SJCRH30 (cell line): ENCODE results near the gene GNPAT. TPM values are rescaled to one million over a fixed set of nuclear protein-coding genes. Genes with fewer than 3 reads are reported as not detected.

ENCODE experiments used
- DNase-seq, 2 experiments: peaks; one replicate each; pipeline ENCODE4 v3.0.0-alpha.2; 2015 to 2020
- H3K27ac ChIP-seq: fragments of 250-450 bp; sonication (Bioruptor Pico); 2 replicates; pipeline ENCODE4 v1.5.1; 2020; ENCODE audit warnings: mild to moderate bottlenecking, moderate library complexity
- H3K27me3 ChIP-seq: fragments of 250-450 bp; sonication (Bioruptor Pico); 2 replicates; pipeline ENCODE4 v1.5.1; 2020; ENCODE audit warnings: mild to moderate bottlenecking, moderate library complexity
- H3K36me3 ChIP-seq: fragments of 250-450 bp; sonication (Bioruptor Pico); 2 replicates; pipeline ENCODE4 v1.5.1; 2020; ENCODE audit warnings: mild to moderate bottlenecking, moderate library complexity
- H3K4me1 ChIP-seq: fragments of 250-450 bp; sonication (Bioruptor Pico); 2 replicates; pipeline ENCODE4 v1.5.1; 2020; ENCODE audit warnings: mild to moderate bottlenecking, moderate library complexity
- H3K4me3 ChIP-seq: fragments of 250-450 bp; sonication (Bioruptor Pico); 2 replicates; pipeline ENCODE4 v1.5.1; 2020; ENCODE audit warnings: mild to moderate bottlenecking, moderate library complexity
- H3K9me3 ChIP-seq: fragments of 250-450 bp; sonication (Bioruptor Pico); replicated peaks from 2 replicates; pipeline ENCODE4 v1.5.1; 2020; ENCODE audit warnings: mild to moderate bottlenecking, moderate library complexity
- total RNA-seq: library from RNA; depleted of rRNA; stranded (reverse); fragments of >200 nt; shearing (Covaris generic); gene quantifications from 2 replicates; pipeline ENCODE4 v1.2.3, GENCODE V29; 2014; rRNA removed

Gene GNPAT
- total RNA-seq, result 88.5 and 90.8 TPM in 2 replicates

DNA sequence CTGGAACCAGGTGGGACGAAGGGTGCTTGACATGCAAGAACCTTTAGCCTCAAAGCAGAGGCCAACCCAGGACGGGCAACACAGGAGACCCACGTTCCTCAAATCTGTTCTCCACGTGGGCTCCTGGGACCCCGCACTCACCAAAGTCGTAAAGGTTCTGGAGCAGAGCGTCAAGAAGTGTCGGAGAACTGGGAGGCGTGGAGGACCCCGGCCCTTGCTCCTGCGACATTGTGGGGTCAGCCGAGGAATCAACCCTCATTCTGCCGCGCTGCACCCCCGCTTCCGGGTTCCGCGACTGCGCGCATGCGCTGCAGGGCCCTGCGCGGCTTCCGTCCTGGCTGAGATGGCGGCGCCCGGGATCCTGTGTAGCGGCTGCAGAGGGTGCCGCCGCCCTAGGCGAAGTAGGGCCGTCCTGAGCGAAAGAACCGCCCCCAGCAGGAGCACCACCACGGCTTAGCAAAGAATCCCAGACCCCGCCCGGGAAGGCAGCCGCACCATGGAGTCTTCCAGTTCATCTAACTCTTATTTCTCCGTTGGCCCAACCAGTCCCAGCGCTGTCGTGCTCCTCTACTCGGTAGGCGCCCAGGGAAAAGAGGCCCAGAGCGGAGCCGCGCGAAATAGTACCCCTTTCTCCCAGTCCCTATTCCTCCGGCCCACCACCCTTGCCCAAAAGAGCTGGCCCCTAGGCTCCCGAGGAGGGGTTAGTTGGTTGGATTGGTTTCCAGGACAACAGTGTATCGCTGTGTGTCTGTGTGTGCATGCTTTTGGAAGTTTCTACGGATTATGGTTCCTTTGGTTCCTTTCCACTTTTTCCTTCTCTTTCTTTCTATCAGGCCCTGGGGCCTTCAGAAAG is at the start of gene GNPAT:
TSS of gene GNPAT (plus strand) at position 330 of the 853 bp plus-strand sequence. CDS start at position 497, 167 bp downstream.
- peaks cover 24% of the 10 kb centered on the region for H3K4me1 ChIP-seq
- peaks cover 6% of the 10 kb centered on the region; the same call in 1 of the 2 replicates for H3K36me3 ChIP-seq
- H3K9me3 ChIP-seq, result no peaks in the 10 kb centered on the region
- peak within 1 kb of the TSS; percentile 78 for H3K27ac ChIP-seq
- H3K27me3 ChIP-seq, result no peaks in the 10 kb centered on the region
- peak; percentile 89 to 93 for DNase-seq
- peak within 1 kb of the TSS; percentile 71 for H3K4me3 ChIP-seq

DNA sequence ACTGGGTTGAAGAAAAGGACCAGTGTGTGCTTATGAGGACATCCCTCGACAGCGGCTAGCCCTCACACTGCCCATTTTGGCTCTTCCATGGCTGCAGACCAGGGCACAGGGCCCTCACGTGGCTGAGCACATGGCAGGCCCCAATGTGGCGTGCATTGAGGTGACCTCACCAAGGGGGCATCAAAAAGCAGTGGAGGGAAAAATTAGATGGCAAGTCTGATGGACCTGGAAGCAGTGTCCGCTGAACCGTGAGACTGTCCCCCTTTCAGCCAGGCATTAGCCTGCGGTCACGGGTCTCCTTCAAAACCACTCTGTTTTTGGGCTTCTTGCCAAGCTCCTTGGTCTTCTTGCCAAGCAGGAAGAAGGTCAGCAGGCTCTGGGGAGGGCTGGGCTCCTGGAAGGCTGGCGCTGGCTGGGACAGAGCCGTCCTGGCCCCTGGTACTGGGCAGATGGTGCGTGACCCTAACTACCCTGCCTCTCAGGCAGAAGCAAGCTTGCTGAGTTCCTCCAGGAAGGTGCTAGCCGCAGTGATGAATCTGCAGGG is 48.3 kb upstream of the GNPAT start:
- Histone ChIP-seq H3K27ac (no peak overlapping the region), H3K9me3 (no peaks in the 10 kb centered on the region), H3K4me3 (no peak overlapping the region), H3K27me3 (no peaks in the 10 kb centered on the region), H3K4me1 (peaks cover 9% of the 10 kb centered on the region), H3K36me3 (no peaks in the 10 kb centered on the region)
- peak; percentile 86 to 87 for DNase-seq

DNA sequence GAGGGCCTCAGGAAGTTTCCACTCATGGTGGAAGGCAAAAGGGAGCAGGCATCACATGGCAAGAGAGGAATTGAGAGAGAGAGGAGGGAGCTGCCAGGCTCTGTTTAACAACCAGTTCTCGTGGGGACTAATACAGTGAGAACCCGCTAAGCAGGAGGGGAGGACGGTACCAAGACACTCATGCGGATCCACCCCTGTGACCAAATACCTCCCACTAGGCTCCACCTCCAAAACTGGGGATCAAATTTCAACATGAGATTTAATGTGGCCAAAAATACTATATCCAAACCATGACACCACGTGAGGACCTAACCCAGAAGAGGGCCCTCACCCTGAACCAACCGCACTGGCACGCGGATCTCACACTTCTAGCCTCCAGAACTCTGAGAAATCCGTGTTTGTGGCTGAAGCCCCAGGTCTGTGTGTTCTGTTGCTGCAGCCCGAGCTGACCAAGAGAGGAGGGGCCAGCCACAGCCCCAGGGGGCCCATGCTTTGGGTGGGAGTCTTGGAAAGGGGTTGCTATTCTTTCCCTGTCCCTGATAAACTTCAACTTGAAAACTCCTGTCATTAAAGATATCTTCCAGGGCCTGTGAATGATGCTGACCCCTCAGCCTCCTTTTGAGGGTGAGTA is 47.2 kb upstream of the GNPAT start:
- H3K36me3 ChIP-seq, result no peaks in the 10 kb centered on the region
- H3K4me1 ChIP-seq, result peaks cover 9% of the 10 kb centered on the region
- H3K9me3 ChIP-seq, result no peaks in the 10 kb centered on the region
- H3K27ac ChIP-seq, result no peak overlapping the region
- DNase-seq, result no peak
- H3K27me3 ChIP-seq, result no peaks in the 10 kb centered on the region
- H3K4me3 ChIP-seq, result no peak overlapping the region

DNA sequence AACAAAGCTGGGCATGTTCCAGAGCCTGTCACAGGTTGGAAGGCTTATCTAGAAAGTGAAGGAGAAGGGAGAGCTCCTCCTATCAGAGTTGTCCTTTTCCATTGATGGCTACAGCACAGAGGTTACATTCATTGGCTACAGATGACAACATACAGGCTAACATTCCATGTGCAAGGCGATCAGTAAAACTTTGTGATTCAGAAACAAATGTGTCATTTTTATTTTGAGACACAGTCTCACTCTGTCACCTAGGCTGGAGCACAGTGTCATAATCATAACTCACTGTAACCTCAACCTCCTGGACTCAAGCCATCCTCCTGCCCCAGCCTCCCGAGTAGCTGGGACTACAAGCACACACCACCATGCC is 46.6 kb upstream of the GNPAT start:
- H3K4me1 ChIP-seq, result peaks cover 9% of the 10 kb centered on the region
- H3K27ac ChIP-seq, result no peak overlapping the region
- no peaks in the 10 kb centered on the region for H3K36me3 ChIP-seq
- no peaks in the 10 kb centered on the region for H3K9me3 ChIP-seq
- no peaks in the 10 kb centered on the region for H3K27me3 ChIP-seq
- no peak for DNase-seq
- no peak overlapping the region for H3K4me3 ChIP-seq

DNA sequence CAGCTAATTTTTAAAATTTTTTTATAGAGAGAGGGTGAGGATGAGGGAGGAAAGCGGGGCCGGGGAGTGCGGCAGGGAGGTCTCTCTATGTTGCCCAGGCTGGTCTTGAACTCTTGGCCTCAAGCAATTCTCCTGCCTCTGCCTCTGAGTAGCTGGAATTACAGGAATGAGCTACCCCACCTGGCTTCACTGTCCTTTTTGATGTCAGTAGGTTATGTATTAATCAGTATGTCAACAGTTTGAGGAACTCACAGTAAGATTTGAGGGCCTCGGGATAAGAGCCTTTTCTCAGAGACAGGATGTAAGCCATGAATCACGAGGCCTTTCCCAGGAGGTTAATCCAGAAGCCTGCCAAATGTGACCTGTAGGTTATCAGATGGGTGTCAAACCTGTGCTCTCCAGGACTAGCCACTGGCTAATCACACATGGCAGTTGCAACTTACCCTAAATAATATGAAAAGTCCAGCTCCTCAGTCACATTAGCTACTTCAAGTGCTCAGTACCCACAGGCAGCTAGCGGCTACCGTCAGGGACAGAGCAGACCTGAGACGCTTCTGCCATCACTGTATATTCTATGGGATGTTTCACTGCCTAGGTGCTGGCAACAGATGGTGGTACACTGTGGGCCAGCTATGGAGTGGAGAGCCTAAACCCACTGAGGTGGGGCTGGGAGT is 46.0 kb upstream of the GNPAT start:
- H3K27me3 ChIP-seq, result no peaks in the 10 kb centered on the region
- DNase-seq, result no peak
- no peak overlapping the region for H3K27ac ChIP-seq

DNA sequence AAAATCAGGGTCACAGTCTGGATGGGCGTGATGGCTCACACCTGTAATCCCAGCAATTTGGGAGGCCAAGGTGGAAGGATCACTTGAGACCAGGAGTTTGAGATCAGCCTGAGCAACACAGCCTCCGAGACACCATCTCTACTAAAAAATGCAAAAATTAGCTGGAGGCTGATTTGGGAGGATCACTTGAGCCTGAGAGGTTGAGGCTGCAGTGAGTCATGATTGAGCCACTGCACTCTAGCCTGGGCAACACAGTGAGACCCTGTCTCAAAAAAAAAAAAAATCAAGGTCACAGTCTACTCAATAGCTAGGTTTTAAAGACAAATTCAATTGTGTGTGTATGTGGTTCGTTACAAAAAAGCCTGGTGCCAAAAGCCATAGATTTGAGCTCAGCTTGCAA is 44.7 kb upstream of the GNPAT start:
- H3K9me3 ChIP-seq, result no peaks in the 10 kb centered on the region
- peaks cover 9% of the 10 kb centered on the region for H3K4me1 ChIP-seq
- no peaks in the 10 kb centered on the region for H3K27me3 ChIP-seq
- no peaks in the 10 kb centered on the region for H3K36me3 ChIP-seq
- H3K4me3 ChIP-seq, result no peak overlapping the region
- DNase-seq, result no peak
- H3K27ac ChIP-seq, result no peak overlapping the region

More for the DNA sequence above, 46.0 kb upstream of the GNPAT start:
- no peaks in the 10 kb centered on the region for H3K9me3 ChIP-seq
- H3K4me3 ChIP-seq, result no peak overlapping the region
- H3K4me1 ChIP-seq, result peaks cover 9% of the 10 kb centered on the region
- no peaks in the 10 kb centered on the region for H3K36me3 ChIP-seq

DNA sequence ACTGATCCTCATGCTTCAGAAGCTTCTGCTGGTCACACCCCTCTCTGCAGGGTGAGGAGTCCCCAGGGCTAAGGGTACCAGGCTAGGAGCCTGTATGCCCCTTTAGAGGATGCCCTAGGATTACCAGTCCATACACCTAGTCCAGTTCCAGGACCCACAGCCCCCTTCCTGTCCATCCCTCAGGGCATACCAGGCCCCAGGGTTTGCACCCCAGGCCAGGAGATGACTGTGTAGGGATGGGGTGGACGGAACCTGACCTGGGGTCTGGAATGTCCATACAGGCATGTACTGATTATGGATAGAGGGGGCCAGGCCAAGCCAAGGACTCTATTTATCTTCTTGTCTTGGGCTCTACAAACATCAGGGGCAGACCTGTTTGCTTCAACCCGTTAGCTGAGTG is 44.3 kb upstream of the GNPAT start:
- no peak overlapping the region for H3K4me3 ChIP-seq
- H3K36me3 ChIP-seq, result no peaks in the 10 kb centered on the region
- no peak overlapping the region for H3K27ac ChIP-seq

DNA sequence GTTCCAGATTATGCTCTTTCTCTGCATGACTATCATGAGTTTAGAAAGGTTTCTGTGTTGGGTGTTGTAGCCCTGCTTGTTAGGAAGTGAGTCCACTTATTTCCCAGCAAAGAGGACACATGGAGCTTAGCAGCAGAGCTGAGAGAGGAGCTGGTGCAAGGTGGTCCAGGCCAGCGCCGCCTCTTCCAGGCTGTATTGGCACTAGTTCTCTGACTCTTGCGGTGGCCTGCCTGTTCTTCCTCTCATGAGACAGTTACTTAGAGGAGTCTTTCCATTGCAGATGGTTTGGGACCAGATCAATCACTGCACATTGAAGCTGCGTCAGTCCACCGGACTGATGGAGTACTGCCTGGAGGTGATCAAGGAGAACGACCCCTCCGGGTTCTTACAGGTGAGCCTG is 41.1 kb upstream of the GNPAT start:
- Histone ChIP-seq H3K27ac (no peak overlapping the region), H3K36me3 (no peaks in the 10 kb centered on the region), H3K9me3 (no peaks in the 10 kb centered on the region), H3K4me1 (no peaks in the 10 kb centered on the region), H3K27me3 (no peaks in the 10 kb centered on the region), H3K4me3 (no peak overlapping the region)
- no peak for DNase-seq

More for the DNA sequence above, 44.3 kb upstream of the GNPAT start:
- no peaks in the 10 kb centered on the region for H3K27me3 ChIP-seq
- no peak for DNase-seq
- peaks cover 9% of the 10 kb centered on the region for H3K4me1 ChIP-seq
- no peaks in the 10 kb centered on the region for H3K9me3 ChIP-seq

DNA sequence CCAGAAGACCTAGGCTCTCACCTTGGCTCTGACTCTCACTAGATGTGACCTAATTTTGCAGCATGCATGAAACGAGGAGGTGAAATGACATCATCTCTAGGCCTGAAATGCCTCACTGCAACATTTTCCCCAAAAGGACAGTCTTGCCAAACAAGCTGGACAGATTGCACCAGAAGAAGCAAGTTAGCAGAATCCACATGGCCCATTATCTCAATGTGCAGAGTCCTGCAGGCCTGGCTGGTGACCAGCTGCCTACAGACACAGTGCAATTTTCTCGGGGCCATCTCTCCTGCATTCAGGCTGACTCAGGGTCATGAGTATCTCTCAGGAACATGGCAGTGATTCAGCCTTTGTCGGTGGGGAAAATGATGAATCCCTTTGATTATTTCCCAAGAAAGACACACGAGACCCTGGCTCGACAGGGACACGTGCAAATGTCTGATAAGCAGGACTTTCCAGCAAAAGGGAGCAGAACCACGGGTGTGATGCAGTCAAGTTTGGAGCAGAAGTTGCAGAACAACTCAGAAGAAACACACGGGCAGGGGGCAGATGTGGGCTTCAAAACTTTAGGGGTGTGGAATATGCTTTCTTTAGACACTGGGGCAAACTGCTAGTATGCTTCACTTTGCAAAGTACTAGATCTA is 40.5 kb upstream of the GNPAT start:
- no peaks in the 10 kb centered on the region for H3K4me1 ChIP-seq
- H3K27me3 ChIP-seq, result no peaks in the 10 kb centered on the region
- H3K36me3 ChIP-seq, result no peaks in the 10 kb centered on the region
- H3K9me3 ChIP-seq, result no peaks in the 10 kb centered on the region
- DNase-seq, result no peak
- no peak overlapping the region for H3K4me3 ChIP-seq
- no peak overlapping the region for H3K27ac ChIP-seq

DNA sequence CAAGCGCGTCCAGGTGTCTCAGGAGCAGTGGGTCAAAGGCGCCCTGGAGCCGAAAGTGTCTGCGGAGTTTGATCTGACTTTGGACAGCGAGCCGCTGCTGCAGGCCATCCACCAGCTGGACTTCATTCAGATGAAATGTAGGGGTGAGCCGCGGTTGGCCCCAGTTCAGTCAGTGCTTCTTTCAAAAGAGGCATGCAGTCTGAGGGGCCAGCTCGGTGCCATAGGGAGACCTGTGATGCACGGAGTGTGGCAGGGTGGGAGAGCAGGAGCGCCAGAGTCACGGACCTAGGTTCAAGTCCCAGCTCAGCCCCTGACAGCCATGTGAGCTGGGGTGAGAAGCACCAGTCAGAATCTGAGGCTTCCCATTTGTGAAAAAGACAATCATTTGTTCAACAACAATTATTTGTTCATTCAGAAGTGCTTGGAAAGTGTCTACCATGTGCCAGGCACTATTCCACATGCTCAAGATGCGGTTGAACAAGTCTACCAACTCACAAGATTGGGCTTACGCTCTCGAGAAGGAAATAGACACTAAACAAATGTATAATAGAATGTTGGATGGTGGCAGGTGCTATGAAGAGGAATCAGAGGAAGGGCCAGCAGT is 39.5 kb upstream of the GNPAT start:
- H3K27me3 ChIP-seq, result no peaks in the 10 kb centered on the region
- no peaks in the 10 kb centered on the region for H3K9me3 ChIP-seq
- H3K4me3 ChIP-seq, result no peak overlapping the region
- H3K27ac ChIP-seq, result no peak overlapping the region
- H3K36me3 ChIP-seq, result no peaks in the 10 kb centered on the region
- H3K4me1 ChIP-seq, result no peaks in the 10 kb centered on the region
- DNase-seq, result no peak

DNA sequence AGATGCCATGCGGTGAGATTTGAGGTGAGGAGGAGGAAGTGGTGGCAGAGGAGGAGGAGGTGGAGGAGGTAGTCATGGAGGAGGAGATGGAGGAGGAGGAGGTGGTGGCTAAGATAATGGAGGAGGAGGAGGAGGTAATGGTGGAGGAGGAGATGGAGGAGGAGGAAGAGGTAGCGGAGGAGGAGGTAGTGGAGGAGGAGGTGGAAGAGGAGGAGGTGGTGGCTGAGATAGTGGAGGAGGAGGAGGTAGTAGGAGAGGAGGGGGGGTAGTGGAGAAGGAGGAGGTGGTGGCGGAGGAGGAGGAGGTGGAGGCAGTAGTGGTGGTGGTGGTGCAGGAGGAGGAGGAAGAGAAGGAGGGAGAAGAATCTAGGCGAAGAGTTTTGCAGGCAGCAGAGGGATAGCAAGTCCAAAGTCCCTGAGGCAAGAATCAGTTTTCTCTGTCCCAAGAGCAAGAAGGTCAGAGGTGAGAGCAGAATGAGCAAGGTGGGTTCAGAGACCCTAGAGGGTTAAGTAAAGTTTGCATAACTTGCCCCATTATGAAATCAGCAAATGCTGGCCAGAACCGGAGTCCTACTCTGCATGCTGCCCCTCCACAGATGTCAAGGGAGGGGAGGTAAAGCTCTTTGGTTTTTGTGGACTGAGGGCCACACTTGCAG is 38.9 kb upstream of the GNPAT start:
- no peaks in the 10 kb centered on the region for H3K27me3 ChIP-seq
- no peaks in the 10 kb centered on the region for H3K9me3 ChIP-seq

DNA sequence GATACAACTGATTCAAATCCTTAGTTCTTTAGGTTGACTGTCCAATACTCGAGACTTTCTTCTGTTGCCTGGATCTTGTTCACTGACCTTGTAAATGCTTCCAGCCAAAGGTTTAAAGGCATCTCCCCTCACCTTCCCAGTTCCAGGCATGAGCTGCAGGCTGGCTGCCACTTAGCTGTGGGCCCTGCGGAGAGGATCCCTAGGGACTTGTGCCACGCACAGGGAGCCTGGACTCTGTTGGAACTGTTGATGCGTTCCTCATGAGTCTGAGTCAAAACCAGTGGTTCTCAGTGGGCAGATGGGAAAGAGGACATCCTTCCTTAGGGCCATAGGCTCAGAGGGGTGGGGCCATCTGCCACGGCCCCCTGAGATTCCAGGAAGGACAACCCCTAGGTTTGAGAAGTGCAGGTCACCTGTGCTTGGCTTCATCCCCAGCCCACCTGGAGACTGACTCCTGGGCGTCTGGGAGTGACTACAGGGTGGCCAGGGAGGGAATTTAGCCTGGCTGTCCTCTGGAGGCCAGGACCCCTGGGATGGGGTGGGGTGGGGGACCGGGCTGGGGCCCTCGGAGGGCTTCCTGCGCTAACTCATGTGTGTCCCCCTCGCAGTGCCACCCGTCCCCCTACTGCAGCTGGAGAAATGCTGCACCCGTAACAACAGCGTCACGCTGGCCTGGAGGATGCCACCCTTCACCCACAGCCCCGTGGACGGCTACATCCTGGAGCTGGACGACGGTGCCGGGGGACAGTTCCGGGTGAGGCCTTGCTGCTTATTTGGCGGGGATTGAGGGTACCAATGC is 37.6 kb upstream of the GNPAT start:
- no peak overlapping the region for H3K4me3 ChIP-seq

More for the DNA sequence above, 38.9 kb upstream of the GNPAT start:
- Histone ChIP-seq H3K4me1 (no peaks in the 10 kb centered on the region), H3K36me3 (no peaks in the 10 kb centered on the region), H3K4me3 (no peak overlapping the region), H3K27ac (no peak overlapping the region)
- no peak for DNase-seq

DNA sequence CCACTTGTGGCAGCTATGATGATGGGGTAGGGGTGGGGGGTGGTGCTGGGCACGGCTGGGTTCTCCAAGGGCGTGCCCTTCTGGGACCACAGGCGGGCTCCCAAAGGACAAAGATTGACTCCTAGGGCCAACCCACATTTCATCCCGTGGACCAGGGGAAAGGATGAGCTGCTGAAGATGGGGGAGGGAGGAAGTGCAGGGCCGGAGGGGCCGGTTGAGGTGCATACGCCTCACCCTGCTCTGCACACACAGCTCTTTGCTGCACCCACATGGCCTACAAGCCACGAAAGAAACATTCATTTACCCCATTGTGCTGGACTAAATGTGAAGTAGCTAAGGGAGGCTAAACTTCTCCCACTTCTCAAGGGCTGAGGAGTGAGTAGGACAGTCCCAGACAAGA is 34.2 kb upstream of the GNPAT start:
- no peaks in the 10 kb centered on the region for H3K36me3 ChIP-seq
- H3K4me3 ChIP-seq, result no peak overlapping the region
- no peaks in the 10 kb centered on the region for H3K4me1 ChIP-seq
- no peak overlapping the region for H3K27ac ChIP-seq
- H3K27me3 ChIP-seq, result no peaks in the 10 kb centered on the region
- no peaks in the 10 kb centered on the region for H3K9me3 ChIP-seq
- DNase-seq, result peak in 1 of 2 experiments; percentile 32

More for the DNA sequence above, 37.6 kb upstream of the GNPAT start:
- DNase-seq, result no peak
- H3K36me3 ChIP-seq, result no peaks in the 10 kb centered on the region
- no peaks in the 10 kb centered on the region for H3K4me1 ChIP-seq
- no peaks in the 10 kb centered on the region for H3K27me3 ChIP-seq
- H3K27ac ChIP-seq, result no peak overlapping the region
- H3K9me3 ChIP-seq, result no peaks in the 10 kb centered on the region
